ENCODE measurements around the gene STAT3.
"Not testable (repeated sequence)": the region's sequence is repeated elsewhere in the genome, so short reads cannot be mapped to it uniquely, and the experiment has no call there.

Gene STAT3

GRCh38 chr17:42421136-42421506, 32.9 kb upstream of the STAT3 start:
- Histone ChIP-seq H3K9me3 (ENCODE audit: low read length) (no peaks in the 10 kb centered on the region), H3K27ac (ENCODE audit: low read depth, low read length) (peak overlapping the region; percentile 97), H3K27me3 (ENCODE audit: control insufficient read depth in 1 of 2, insufficient read depth in 2 of 2, low read length in 2 of 2) (no peaks in the 10 kb centered on the region), H3K4me1 (ENCODE audit: insufficient read depth, low read length) (peaks cover 34% of the 10 kb centered on the region), H3K4me3 (ENCODE audit: low read depth in 1 of 2, low read length in 2 of 2) (peak overlapping the region; percentile 92 to 98), H3K9ac (ENCODE audit: low read length) (peak overlapping the region; percentile 98), H3K36me3 (ENCODE audit: insufficient read depth, low read length) (no peaks in the 10 kb centered on the region)

- not testable (repeated sequence) for H3K27me3 ChIP-seq (ENCODE audit: control insufficient read depth in 1 of 2, insufficient read depth in 2 of 2, low read length in 2 of 2); H3K4me3 ChIP-seq (ENCODE audit: low read depth in 1 of 2, low read length in 2 of 2); H3K36me3 ChIP-seq (ENCODE audit: insufficient read depth, low read length); H3K9ac ChIP-seq (ENCODE audit: low read length); H3K9me3 ChIP-seq (ENCODE audit: low read length); H3K27ac ChIP-seq (ENCODE audit: low read depth, low read length)
- peaks cover 65% of the 10 kb centered on the region for H3K4me1 ChIP-seq (ENCODE audit: insufficient read depth, low read length)
Observed at GRCh38 chr17:42417981-42418380, 29.7 kb upstream of the STAT3 start.

GRCh38 chr17:42414704-42415409, 26.6 kb upstream of the STAT3 start:
- H3K27ac ChIP-seq (ENCODE audit: low read depth, low read length) = no peak overlapping the region
- peaks cover 85% of the 10 kb centered on the region for H3K4me1 ChIP-seq (ENCODE audit: insufficient read depth, low read length)
- peaks cover 4% of the 10 kb centered on the region for H3K36me3 ChIP-seq (ENCODE audit: insufficient read depth, low read length)
- H3K9me3 ChIP-seq (ENCODE audit: low read length) = no peaks in the 10 kb centered on the region
- H3K4me3 ChIP-seq (ENCODE audit: low read depth in 1 of 2, low read length in 2 of 2) = no peak overlapping the region
- no peaks in the 10 kb centered on the region for H3K27me3 ChIP-seq (ENCODE audit: control insufficient read depth in 1 of 2, insufficient read depth in 2 of 2, low read length in 2 of 2)
- no peak overlapping the region for H3K9ac ChIP-seq (ENCODE audit: low read length)

DNA sequence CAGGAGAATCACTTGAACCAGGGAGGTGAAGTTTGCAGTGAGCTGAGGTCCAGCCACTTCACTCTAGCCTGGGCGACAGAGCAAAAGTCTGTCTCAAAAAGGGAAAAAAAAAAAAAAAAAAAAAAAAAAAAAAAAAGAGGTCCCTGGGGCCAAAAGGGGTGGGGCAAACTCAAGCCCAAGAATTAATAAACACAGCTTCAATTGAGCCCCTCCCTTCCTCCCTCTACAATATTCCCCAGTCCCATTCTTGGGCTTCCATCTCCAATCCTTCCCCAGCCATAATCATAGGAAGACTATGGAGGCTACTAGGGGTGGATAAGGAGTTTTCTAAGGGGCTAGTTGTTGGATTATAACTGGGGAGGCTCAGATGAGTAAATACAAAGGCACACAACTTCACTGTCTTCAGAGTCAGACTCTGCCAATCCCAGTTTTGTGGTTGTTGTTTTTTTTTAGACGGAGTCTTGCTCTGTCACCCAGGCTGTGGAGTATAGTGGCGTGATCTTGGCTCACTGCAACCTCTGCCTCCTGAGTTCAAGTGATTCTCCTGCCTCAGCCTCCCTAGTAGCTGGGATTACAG, 25.3 kb upstream of the STAT3 start:
- H3K4me3 ChIP-seq (ENCODE audit: low read depth in 1 of 2, low read length in 2 of 2) = no peak overlapping the region
- H3K9ac ChIP-seq (ENCODE audit: low read length) = no peak overlapping the region
- H3K9me3 ChIP-seq (ENCODE audit: low read length) = no peaks in the 10 kb centered on the region
- H3K27ac ChIP-seq (ENCODE audit: low read depth, low read length) = no peak overlapping the region
- peaks cover 4% of the 10 kb centered on the region for H3K36me3 ChIP-seq (ENCODE audit: insufficient read depth, low read length)
- peaks cover 87% of the 10 kb centered on the region for H3K4me1 ChIP-seq (ENCODE audit: insufficient read depth, low read length)
- H3K27me3 ChIP-seq (ENCODE audit: control insufficient read depth in 1 of 2, insufficient read depth in 2 of 2, low read length in 2 of 2) = no peaks in the 10 kb centered on the region

GRCh38 chr17:42411905-42412679, 23.9 kb upstream of the STAT3 start:
- Histone ChIP-seq H3K9me3 (ENCODE audit: low read length) (no peaks in the 10 kb centered on the region), H3K4me3 (ENCODE audit: low read depth in 1 of 2, low read length in 2 of 2) (peak overlapping the region; percentile 4 to 28), H3K36me3 (ENCODE audit: insufficient read depth, low read length) (peaks cover 4% of the 10 kb centered on the region), H3K4me1 (ENCODE audit: insufficient read depth, low read length) (peaks cover 93% of the 10 kb centered on the region), H3K27me3 (ENCODE audit: control insufficient read depth in 1 of 2, insufficient read depth in 2 of 2, low read length in 2 of 2) (no peaks in the 10 kb centered on the region), H3K27ac (ENCODE audit: low read depth, low read length) (peak overlapping the region; percentile 61), H3K9ac (ENCODE audit: low read length) (peak overlapping the region; percentile 37)

GRCh38 chr17:42411361-42411760, 23.1 kb upstream of the STAT3 start:
- H3K4me1 ChIP-seq (ENCODE audit: insufficient read depth, low read length) = peaks cover 95% of the 10 kb centered on the region

GRCh38 chr17:42410319-42410685, 22.1 kb upstream of the STAT3 start:
- H3K27me3 ChIP-seq (ENCODE audit: control insufficient read depth in 1 of 2, insufficient read depth in 2 of 2, low read length in 2 of 2) = no peaks in the 10 kb centered on the region
- no peaks in the 10 kb centered on the region for H3K9me3 ChIP-seq (ENCODE audit: low read length)
- H3K36me3 ChIP-seq (ENCODE audit: insufficient read depth, low read length) = peaks cover 4% of the 10 kb centered on the region
- H3K4me3 ChIP-seq (ENCODE audit: low read depth in 1 of 2, low read length in 2 of 2) = peak overlapping the region in 1 of 2 donors; percentile 30
- H3K9ac ChIP-seq (ENCODE audit: low read length) = no peak overlapping the region
- peaks cover 94% of the 10 kb centered on the region for H3K4me1 ChIP-seq (ENCODE audit: insufficient read depth, low read length)
- peak overlapping the region; percentile 79 for H3K27ac ChIP-seq (ENCODE audit: low read depth, low read length)

More at GRCh38 chr17:42411361-42411760, 23.1 kb upstream of the STAT3 start:
- Histone ChIP-seq H3K9ac (ENCODE audit: low read length) (no peak overlapping the region), H3K27me3 (ENCODE audit: control insufficient read depth in 1 of 2, insufficient read depth in 2 of 2, low read length in 2 of 2) (no peaks in the 10 kb centered on the region), H3K4me3 (ENCODE audit: low read depth in 1 of 2, low read length in 2 of 2) (peak overlapping the region; percentile 4 to 28), H3K27ac (ENCODE audit: low read depth, low read length) (peak overlapping the region; percentile 61), H3K36me3 (ENCODE audit: insufficient read depth, low read length) (peaks cover 4% of the 10 kb centered on the region), H3K9me3 (ENCODE audit: low read length) (no peaks in the 10 kb centered on the region)

GRCh38 chr17:42409523-42410318, 21.5 kb upstream of the STAT3 start:
- no peaks in the 10 kb centered on the region for H3K9me3 ChIP-seq (ENCODE audit: low read length)
- H3K9ac ChIP-seq (ENCODE audit: low read length) = no peak overlapping the region
- H3K36me3 ChIP-seq (ENCODE audit: insufficient read depth, low read length) = peaks cover 6% of the 10 kb centered on the region
- peak overlapping the region in 1 of 2 donors; percentile 30 for H3K4me3 ChIP-seq (ENCODE audit: low read depth in 1 of 2, low read length in 2 of 2)
- H3K4me1 ChIP-seq (ENCODE audit: insufficient read depth, low read length) = peaks cover 88% of the 10 kb centered on the region
- H3K27me3 ChIP-seq (ENCODE audit: control insufficient read depth in 1 of 2, insufficient read depth in 2 of 2, low read length in 2 of 2) = no peaks in the 10 kb centered on the region
- H3K27ac ChIP-seq (ENCODE audit: low read depth, low read length) = peak overlapping the region; percentile 79

DNA sequence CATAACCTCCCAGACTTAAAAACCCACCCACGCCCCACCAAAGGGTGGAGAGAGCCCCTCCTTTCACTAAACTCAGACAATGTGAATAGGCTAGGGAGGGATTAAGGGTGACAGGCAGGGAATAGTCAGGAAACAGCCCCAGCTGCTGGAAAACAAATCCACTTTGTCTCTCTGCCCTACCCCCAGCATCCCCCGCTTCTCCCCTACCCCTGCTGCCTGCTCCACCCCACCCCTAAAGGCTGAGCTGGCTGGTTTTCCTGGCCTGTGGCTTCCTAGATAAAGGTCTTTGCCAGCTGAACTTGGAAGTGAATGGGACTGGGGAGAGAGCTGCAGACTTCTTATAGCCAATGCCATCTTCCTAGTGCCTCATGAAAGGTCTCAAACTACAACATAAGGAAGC, 19.8 kb upstream of the STAT3 start:
- Histone ChIP-seq H3K9ac (ENCODE audit: low read length) (no peak overlapping the region), H3K27ac (ENCODE audit: low read depth, low read length) (peak overlapping the region; percentile 66), H3K9me3 (ENCODE audit: low read length) (no peaks in the 10 kb centered on the region), H3K4me3 (ENCODE audit: low read depth in 1 of 2, low read length in 2 of 2) (no peak overlapping the region), H3K36me3 (ENCODE audit: insufficient read depth, low read length) (peaks cover 23% of the 10 kb centered on the region), H3K27me3 (ENCODE audit: control insufficient read depth in 1 of 2, insufficient read depth in 2 of 2, low read length in 2 of 2) (no peaks in the 10 kb centered on the region), H3K4me1 (ENCODE audit: insufficient read depth, low read length) (peaks cover 85% of the 10 kb centered on the region)

GRCh38 chr17:42407289-42407836, 19.1 kb upstream of the STAT3 start:
- no peak overlapping the region for H3K9ac ChIP-seq (ENCODE audit: low read length)
- H3K27ac ChIP-seq (ENCODE audit: low read depth, low read length) = peak overlapping the region; percentile 66
- no peaks in the 10 kb centered on the region for H3K27me3 ChIP-seq (ENCODE audit: control insufficient read depth in 1 of 2, insufficient read depth in 2 of 2, low read length in 2 of 2)
- peak overlapping the region in 1 of 2 donors; percentile 17 for H3K4me3 ChIP-seq (ENCODE audit: low read depth in 1 of 2, low read length in 2 of 2)
- H3K36me3 ChIP-seq (ENCODE audit: insufficient read depth, low read length) = peaks cover 30% of the 10 kb centered on the region
- H3K4me1 ChIP-seq (ENCODE audit: insufficient read depth, low read length) = peaks cover 86% of the 10 kb centered on the region
- no peaks in the 10 kb centered on the region for H3K9me3 ChIP-seq (ENCODE audit: low read length)
